Stomach smooth muscle (tissue), 2 donors: ENCODE measurements around the gene ISX.

Source experiments
- H3K27ac ChIP-seq: one replicate; pipeline ENCODE4 v1.7.0; 2013; ENCODE audit warnings: mild to moderate bottlenecking, low read length, inconsistent platforms
- H3K27me3 ChIP-seq, 2 donors: one replicate each; pipeline ENCODE4 v1.7.0; 2013; ENCODE audit warnings: low read length in 2 of 2; ENCODE audit not compliant: insufficient read depth in 2 of 2, control insufficient read depth in 1 of 2
- H3K36me3 ChIP-seq, 2 donors: one replicate each; pipeline ENCODE4 v1.7.0; 2013; ENCODE audit warnings: low read length in 2 of 2; ENCODE audit not compliant: control insufficient read depth in 2 of 2, insufficient read depth in 2 of 2
- H3K4me1 ChIP-seq: one replicate; pipeline ENCODE4 v1.7.0; 2013; ENCODE audit warnings: low read length; ENCODE audit not compliant: control insufficient read depth, insufficient read depth
- H3K4me3 ChIP-seq, 2 donors: one replicate each; pipeline ENCODE4 v1.7.0; 2013; ENCODE audit warnings: low read length in 2 of 2
- H3K9ac ChIP-seq, 2 donors: one replicate each; pipeline ENCODE4 v1.7.0; 2013; ENCODE audit warnings: low read length in 2 of 2, mild to moderate bottlenecking in 1 of 2
- H3K9me3 ChIP-seq, 2 donors: one replicate each; pipeline ENCODE4 v1.7.0; 2013; ENCODE audit warnings: low read length in 2 of 2; ENCODE audit not compliant: control insufficient read depth in 2 of 2
- donor health status: healthy.
- donor health status: Pancreatic carcinoma.

ISX gene

DNA sequence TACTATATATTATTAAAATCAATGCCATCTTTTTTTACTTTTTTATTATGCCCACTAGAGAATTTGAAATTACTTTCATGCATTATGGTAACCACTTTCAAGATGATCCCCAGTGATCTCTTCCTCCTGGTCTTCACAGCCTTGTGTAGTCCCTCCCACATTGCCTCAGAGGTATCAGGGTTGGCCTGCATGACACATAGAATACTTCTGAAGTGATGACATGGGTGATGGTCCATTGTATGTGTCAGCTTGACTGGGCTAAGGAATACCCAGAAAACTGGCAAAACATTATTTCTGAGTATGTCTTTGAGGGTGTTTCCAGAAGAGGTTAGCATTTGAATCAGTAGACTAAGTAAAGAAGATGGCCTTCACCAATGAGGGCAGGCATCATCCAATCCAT, 14.2 kb upstream of the ISX start:
- Histone ChIP-seq H3K4me3 (no peak overlapping the region), H3K27ac (no peak overlapping the region), H3K9me3 (peaks cover 0 to 8% of the 10 kb centered on the region in 2 donors), H3K27me3 (peaks cover 8 to 9% of the 10 kb centered on the region in 2 donors), H3K36me3 (no peaks in the 10 kb centered on the region), H3K4me1 (no peaks in the 10 kb centered on the region), H3K9ac (no peak overlapping the region)

- H3K27me3 ChIP-seq = peaks cover 0 to 4% of the 10 kb centered on the region in 2 donors
- no peak overlapping the region for H3K9ac ChIP-seq
- H3K4me1 ChIP-seq = no peaks in the 10 kb centered on the region
Observed at GRCh38 chr22:35053060-35053835, 12.7 kb upstream of the ISX start.

DNA sequence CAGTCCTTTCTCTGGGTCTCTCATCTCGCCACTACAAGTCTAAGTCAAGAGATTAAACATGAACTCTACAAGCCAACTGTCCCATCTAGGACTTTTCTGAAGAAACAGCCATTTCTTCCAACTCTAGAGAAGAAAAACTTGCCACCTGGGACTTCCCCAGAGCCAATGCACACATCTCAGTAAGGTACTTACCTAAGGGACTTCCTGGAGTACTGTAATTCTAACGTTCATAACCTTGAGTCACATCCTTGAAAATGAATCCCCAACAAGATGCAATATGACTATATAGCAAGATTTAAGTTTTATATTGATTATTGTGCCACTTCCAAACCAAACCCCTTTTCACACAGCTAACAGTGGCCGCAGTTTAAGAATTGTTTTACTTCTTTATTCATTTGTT, 11.9 kb upstream of the ISX start:
- Histone ChIP-seq H3K27ac (no peak overlapping the region), H3K4me3 (no peak overlapping the region), H3K27me3 (peaks cover 0 to 2% of the 10 kb centered on the region in 2 donors), H3K9ac (no peak overlapping the region), H3K4me1 (no peaks in the 10 kb centered on the region), H3K9me3 (no peaks in the 10 kb centered on the region), H3K36me3 (no peaks in the 10 kb centered on the region)

More at GRCh38 chr22:35053060-35053835, 12.7 kb upstream of the ISX start:
- no peaks in the 10 kb centered on the region for H3K36me3 ChIP-seq
- H3K9me3 ChIP-seq = no peaks in the 10 kb centered on the region
- no peak overlapping the region for H3K27ac ChIP-seq
- H3K4me3 ChIP-seq = no peak overlapping the region

DNA sequence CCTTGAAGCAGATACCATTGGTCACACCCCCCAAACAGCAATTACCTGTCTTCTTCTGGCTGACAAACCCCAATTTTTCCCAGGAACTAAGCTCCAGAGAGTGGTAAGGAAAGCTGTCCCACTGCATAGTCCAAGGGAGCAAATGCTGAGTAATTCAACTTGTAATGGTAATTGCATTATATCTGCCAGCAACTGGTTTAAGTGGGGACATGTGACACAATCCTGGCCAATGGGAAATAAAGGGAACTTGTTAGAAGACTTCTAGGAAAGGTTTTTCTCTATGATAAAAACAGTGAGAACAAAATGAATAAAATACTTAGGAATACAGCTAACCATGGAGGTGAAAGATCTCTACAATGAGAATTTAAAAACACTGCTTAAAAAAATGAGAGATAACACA, 9.5 kb upstream of the ISX start:
- no peaks in the 10 kb centered on the region for H3K4me1 ChIP-seq
- H3K36me3 ChIP-seq = no peaks in the 10 kb centered on the region
- no peak overlapping the region for H3K27ac ChIP-seq
- no peak overlapping the region for H3K4me3 ChIP-seq
- H3K9me3 ChIP-seq = no peaks in the 10 kb centered on the region
- H3K27me3 ChIP-seq = peaks cover 0 to 2% of the 10 kb centered on the region in 2 donors
- H3K9ac ChIP-seq = no peak overlapping the region

DNA sequence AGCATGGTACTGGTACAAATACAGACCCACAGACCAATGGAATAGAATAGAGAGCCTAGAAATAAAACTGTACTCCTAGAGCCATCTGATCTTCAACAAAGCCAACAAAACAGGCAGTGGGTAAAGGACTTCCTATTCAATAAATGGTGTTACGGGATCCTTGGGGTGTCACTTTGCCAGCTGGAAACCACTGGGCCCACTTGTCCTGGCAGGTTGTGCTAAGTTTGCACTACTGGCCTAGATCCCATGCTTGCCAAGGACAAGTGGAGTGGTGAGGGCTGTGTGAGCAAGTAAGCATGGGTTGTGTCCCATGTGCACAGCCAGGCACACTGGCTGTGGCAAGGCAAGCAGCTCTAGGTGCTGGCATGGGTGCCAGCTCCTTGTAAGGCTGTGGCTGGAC, 8.8 kb upstream of the ISX start:
- Histone ChIP-seq H3K27ac (no peak overlapping the region), H3K27me3 (peaks cover 0 to 2% of the 10 kb centered on the region in 2 donors), H3K9me3 (no peaks in the 10 kb centered on the region), H3K36me3 (no peaks in the 10 kb centered on the region), H3K4me3 (no peak overlapping the region), H3K4me1 (no peaks in the 10 kb centered on the region), H3K9ac (no peak overlapping the region)

DNA sequence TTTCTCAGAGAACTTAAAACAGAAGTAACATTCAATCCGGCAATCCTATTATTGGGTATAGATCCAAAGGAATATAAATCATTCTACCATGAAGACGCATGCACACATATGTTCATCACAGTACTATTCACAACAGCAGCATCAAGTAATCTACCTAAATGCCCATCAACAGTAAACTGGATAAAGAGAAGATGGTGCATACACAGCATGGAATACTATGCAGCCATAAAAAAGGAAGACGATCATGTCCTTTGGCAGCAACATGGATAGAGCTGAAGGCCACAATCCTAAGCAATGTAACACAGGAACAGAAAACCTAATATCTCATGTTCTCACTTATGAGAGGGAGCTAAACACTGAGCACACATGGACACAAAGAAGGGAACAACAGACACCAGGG, 6.3 kb upstream of the ISX start:
- no peaks in the 10 kb centered on the region for H3K27me3 ChIP-seq
- no peaks in the 10 kb centered on the region for H3K9me3 ChIP-seq
- H3K27ac ChIP-seq = no peak overlapping the region
- H3K4me1 ChIP-seq = no peaks in the 10 kb centered on the region
- H3K9ac ChIP-seq = no peak overlapping the region
- H3K36me3 ChIP-seq = no peaks in the 10 kb centered on the region
- no peak overlapping the region for H3K4me3 ChIP-seq

GRCh38 chr22:35064664-35065063, 1.3 kb upstream of the ISX start:
- Histone ChIP-seq H3K9ac (no peak overlapping the region), H3K27ac (no peak overlapping the region), H3K36me3 (no peaks in the 10 kb centered on the region), H3K4me3 (no peak overlapping the region), H3K27me3 (no peaks in the 10 kb centered on the region), H3K9me3 (no peaks in the 10 kb centered on the region), H3K4me1 (no peaks in the 10 kb centered on the region)

GRCh38 chr22:35065183-35065582, 775 bp upstream of the ISX start:
- H3K27me3 ChIP-seq = no peaks in the 10 kb centered on the region

DNA sequence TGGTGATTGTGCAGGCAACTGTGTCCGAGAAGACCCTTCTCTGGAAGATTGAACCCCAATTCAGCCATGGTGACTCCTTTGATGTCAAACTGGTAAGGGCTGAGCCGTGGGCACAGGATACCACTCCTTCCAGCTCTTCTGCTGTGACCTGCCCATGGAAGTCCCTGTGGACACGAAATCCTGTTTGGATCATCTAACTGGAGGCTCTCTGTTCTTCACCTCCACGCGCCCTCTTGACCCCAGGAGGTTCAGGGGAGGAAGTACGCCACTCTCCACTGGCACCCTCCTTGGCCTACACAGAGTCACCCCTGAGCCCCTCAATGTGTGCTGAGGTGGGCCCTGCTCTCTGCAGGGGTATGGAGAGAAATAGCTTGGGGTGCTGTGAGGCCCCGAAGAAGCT, 810 bp downstream of the ISX start:
- no peak overlapping the region for H3K27ac ChIP-seq
- H3K9ac ChIP-seq = no peak overlapping the region
- H3K27me3 ChIP-seq = no peaks in the 10 kb centered on the region
- no peaks in the 10 kb centered on the region for H3K36me3 ChIP-seq
- H3K4me3 ChIP-seq = no peak overlapping the region
- H3K9me3 ChIP-seq = no peaks in the 10 kb centered on the region
- no peaks in the 10 kb centered on the region for H3K4me1 ChIP-seq

More at GRCh38 chr22:35065183-35065582, 775 bp upstream of the ISX start:
- Histone ChIP-seq H3K4me1 (no peaks in the 10 kb centered on the region), H3K9ac (no peak overlapping the region), H3K36me3 (no peaks in the 10 kb centered on the region), H3K27ac (no peak overlapping the region), H3K9me3 (no peaks in the 10 kb centered on the region), H3K4me3 (no peak overlapping the region)

DNA sequence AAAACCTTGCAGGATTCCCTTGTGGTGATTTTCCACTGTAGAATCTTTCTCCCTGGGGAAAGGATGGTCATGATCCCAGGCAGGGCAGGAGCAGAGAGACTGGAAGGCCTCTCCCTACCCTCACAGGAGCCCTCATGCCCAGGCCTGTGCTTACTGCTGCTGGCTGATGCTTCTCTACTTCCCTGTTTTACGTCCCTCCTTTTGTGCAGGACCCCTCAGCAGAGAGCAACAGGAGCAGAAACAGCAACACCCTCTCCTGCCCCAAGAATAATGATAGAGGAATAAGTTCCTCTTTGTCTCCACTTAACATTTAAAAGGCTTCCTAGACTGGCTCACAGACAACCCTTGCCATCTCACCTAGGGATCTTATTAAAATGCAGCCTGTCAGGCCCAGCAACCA, 3.6 kb downstream of the ISX start:
- Histone ChIP-seq H3K27ac (no peak overlapping the region), H3K27me3 (no peaks in the 10 kb centered on the region), H3K9ac (no peak overlapping the region)

GRCh38 chr22:35070451-35071093, 4.6 kb downstream of the ISX start:
- Histone ChIP-seq H3K9me3 (no peaks in the 10 kb centered on the region), H3K36me3 (no peaks in the 10 kb centered on the region), H3K27me3 (no peaks in the 10 kb centered on the region), H3K9ac (no peak overlapping the region), H3K4me1 (no peaks in the 10 kb centered on the region), H3K27ac (no peak overlapping the region), H3K4me3 (no peak overlapping the region)

More for the DNA sequence above, 3.6 kb downstream of the ISX start:
- Histone ChIP-seq H3K36me3 (no peaks in the 10 kb centered on the region), H3K9me3 (no peaks in the 10 kb centered on the region), H3K4me1 (no peaks in the 10 kb centered on the region), H3K4me3 (no peak overlapping the region)
